ENCODE results near the gene ARFRP1.

Gene ARFRP1

DNA sequence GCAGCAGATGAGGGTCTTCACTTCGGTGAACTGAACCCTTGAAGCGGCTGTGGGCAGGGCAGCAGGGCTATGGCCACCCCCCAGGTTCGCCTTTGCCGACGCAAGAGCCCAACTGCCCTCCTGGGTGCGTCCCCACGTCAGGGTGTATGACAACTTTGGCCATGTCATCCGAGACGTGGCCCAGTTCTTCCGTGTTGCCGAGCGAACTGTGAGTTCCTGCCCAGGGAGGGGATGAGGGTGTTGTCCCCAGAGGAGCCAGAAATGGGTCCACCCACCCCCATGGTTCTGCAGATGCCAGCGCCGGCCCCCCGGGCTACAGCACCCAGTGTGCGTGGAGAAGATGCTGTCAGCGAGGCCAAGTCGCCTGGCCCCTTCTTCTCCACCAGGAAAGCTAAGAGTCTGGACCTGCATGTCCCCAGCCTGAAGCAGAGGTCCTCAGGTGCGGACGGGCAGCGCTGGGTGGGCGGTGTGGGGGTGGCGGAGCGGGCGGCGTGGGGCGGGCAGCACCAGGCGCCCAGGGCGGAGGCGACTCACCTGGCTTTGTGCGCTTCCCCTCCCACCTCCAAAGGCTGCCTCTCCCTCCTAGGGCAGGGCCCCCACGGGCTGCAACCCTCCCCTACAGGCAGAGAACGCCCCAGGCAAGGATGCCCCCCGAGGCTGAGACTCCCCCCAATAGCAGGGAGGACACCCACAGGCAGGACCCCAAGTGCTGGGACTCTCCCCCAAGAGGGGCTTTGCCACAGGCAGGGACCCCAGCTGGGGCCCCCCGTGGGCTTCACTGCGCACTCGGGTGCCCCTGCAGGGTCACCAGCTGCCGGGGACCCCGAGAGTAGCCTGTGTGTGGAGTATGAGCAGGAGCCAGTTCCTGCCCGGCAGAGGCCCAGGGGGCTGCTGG is 17.5 kb downstream of the ARFRP1 start:
- DNase-seq, result no peak

DNA sequence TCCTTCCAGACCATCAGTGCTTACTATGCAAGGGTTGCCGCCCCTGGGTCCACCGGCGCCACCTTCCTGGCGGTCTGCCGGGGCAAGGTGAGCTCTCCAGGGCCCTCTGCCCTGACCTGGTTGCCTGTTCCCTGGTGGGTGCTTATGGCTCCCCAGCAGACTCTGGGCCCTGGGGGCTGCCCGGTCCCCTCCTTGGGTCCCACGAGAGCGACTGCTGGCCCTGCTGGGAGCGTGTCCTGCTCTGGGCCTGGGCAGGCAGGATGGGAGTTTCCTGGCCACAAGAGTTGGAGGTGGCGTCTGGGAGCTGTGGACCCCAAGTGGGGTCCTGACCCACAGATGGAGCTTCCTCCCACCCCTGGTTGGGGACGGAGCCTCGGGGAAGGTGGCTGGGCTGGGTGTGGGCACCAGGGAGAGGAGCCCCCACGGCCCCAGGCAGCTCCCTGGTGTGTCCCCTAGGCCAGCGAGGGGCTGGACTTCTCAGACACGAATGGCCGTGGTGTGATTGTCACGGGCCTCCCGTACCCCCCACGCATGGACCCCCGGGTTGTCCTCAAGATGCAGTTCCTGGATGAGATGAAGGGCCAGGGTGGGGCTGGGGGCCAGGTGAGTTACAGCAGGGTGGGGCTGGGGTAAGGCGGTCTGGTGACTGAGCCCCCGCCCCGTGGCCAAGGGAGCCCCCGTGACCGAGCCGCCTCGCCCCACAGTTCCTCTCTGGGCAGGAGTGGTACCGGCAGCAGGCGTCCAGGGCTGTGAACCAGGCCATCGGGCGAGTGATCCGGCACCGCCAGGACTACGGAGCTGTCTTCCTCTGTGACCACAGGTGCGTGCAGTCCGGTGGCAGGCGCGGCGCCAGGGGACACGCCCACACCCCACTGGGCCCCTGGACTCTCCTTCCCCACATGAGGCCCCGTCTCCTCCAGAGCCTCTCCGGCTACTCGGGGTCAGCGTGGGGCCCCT is 18.5 kb downstream of the ARFRP1 start:
- no peak for DNase-seq

DNA sequence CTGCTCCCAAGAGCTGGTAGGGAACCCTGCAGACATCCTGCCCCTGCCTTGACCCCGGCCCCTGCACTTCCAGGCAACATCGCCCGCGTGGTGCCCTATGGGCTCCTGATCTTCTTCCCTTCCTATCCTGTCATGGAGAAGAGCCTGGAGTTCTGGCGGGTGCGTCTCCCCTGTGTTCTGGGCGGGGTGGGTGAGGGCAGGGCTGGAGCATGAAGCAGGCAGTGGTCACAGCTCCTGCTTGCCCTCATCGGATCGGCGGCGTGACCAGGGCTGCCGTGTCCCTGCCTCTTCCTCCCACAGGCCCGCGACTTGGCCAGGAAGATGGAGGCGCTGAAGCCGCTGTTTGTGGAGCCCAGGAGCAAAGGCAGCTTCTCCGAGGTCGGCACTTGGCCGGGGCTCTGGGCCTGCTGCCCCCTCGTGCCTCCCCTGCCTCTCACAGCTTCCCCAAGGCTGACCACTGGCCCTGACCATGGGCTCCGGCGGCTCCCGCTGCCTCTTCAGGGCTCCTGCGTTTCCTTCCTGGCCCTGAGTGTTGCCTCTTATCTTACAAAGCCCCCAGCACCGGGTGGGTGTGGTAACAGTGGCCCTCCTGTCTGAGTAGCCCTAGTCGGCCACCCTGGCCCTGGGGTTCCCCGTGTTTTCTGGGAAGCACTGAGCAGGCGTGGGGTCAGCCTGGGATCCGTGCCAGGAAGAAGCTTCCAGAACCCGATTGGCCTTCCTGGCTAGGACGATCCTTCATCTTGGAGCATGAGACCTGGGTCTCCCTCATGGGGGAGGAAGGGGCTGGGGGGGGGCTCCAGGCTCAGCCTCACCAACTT is 19.3 kb downstream of the ARFRP1 start:
- DNase-seq, result no peak

- DNase-seq, result no peak
These were observed 20.2 kb downstream of the ARFRP1 start for GRCh38 chr20:63687419-63688178.

DNA sequence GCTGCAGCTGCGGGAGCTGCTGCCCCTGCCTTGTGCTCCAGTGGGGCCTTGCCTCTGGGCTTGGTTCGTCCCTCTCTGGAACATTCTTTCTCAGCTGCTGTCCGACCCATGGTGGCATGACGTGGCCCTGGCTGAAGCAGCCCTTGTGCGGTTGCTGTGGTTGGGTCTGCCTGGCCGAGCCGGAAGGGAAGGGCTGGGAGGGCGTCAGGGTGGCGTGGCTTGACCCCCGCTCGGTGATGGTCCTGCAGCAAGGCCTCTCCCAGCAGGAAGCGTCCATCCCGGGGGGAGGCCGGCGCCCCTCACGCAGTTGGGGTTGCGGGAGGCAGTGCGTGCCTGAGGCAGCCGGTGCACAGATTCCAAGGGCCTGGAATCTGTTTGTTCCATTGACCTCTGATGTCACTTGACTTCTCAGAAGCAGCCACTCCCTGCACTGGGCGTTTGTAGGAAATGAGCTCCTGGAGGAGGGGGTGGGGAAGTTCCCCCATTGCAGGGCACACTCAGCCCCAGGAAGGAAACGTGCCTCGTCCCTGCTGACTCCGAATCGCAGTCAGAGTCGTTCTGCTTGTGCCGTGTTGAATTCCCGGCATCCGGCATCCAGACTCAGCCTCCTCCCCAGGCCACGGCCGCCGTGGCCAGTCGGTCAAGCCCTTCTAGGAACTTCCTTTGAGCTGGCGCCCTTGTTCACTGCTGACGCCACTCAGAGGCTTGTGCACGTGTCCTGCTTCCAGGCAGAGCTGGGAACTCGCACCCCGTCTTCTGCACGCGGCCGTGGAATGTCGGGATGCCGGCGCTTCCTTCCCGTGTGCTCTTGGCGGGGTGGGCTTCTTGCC is 21.1 kb downstream of the ARFRP1 start:
- DNase-seq, result no peak

DNA sequence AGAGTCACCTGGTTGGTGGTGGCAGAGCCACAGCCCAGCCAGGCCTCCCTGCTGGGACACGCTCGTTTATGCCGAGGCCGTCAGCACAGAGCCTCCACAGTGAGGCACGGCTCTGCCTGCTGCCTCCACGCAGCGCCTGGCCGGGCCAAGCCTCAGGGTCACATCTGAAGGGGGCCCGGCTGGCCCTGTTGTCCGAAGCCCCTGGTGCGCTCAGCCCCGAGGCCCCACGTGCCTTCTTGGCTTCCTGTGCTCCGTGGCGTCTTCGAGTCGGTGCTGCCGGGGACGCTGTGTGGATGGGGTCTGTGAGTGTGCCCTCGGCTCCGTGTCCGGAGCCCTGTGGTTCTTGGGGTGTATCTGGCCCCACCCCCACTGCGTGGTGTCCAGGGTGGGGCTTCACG is 21.7 kb downstream of the ARFRP1 start:
- DNase-seq, result no peak

DNA sequence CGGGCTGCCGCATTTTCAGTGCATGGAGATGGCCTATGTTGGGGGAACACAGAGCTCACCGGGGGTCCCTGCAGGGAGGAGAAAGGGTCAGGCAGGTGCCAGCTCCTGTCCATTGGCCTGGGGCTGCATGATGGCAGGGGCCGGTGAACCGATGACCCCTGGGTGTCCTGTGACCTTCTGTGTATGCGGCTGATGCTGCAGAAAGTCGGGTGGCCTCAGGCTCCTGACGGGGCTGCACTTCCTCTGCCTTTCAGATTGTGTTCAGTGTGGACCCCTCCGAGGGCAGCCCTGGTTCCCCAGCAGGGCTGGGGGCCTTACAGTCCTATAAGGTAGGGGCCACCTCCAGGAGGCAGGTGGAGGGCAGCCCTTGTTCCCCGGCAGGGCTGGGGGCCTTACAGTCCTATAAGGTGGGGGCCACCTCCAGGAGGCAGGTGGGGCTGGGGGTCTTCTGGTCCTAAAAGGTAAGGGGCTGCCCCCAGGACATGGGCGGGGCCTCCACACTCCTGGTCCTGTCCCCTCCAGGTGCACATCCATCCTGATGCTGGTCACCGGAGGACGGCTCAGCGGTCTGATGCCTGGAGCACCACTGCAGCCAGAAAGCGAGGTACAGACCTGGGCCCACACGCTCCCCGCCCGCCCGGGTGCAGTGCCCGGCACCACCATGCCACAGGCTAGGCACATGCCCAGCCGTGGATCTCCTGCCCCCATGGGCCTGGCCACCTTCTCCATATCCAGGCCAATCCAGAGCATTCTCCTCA is 22.3 kb downstream of the ARFRP1 start:
- no peak for DNase-seq

DNA sequence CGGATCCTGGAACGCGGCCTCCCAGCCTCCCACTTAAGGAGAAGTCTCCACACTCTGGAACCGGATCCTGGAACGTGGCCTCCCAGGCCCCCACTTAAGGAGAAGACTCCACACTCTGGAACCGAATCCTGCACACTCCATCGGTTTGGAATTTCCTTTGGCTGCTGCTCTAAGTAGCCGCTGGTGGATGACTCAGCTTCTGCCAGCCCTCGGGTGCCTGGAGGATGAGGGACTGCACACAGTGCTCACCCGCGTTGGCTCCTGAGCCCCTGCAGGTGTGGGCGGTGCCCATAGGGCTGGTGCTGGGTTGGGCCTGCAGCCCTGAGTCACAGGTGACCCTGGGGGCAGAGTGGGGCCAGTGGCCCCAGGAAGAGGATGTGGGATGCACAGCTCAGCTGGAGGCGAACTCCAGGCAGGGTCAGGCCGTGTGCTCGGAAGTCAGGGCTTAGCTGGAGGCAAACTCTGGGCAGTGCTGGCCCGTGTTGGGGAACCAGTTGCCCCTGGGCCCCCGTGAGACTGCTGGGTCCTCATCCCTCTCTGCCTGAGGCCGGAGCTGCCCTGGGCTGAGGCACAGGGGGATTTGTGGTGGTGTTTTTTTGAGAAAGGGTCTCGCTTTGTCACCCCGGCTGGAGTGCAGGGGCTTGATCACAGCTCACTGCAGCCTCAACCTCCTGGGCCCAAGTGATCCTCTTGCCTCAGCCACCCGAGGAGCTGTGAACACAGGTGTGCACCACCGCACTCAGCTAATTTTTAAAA is 25.2 kb downstream of the ARFRP1 start:
- peak; percentile 81 for DNase-seq

DNA sequence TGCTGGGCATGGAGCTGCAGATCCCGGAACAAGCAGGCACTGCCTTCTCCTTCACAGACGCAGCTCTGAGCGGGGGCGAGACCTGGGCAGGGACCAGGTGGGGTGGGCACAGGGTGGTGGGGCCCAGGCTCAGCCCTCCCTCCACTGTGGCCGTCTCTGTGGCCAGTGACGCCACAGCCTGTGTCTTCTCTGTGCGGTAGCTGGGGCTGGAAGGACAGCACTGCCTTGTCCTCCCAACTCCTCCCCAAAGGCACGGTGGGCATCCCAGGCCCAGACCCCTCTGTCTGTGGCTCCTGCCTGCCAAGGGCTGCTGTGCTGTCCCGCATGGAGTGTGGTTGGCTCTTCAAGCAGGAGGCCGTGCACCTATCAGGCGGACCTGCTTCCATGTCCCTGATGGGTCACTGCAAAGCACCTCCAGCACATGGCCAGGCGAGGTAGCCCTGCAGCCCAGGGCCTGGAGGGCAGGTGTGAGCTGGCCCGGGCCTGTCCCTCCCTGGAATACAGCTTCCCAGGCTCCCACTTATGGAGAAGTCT is 26.1 kb downstream of the ARFRP1 start:
- no peak for DNase-seq

- no peak for DNase-seq
These were observed 26.7 kb downstream of the ARFRP1 start for GRCh38 chr20:63680857-63681608.

GRCh38 chr20:63680427-63680826 is 27.3 kb downstream of the ARFRP1 start:
- no peak for DNase-seq

GRCh38 chr20:63679799-63680305 is 27.9 kb downstream of the ARFRP1 start:
- DNase-seq, result no peak

DNA sequence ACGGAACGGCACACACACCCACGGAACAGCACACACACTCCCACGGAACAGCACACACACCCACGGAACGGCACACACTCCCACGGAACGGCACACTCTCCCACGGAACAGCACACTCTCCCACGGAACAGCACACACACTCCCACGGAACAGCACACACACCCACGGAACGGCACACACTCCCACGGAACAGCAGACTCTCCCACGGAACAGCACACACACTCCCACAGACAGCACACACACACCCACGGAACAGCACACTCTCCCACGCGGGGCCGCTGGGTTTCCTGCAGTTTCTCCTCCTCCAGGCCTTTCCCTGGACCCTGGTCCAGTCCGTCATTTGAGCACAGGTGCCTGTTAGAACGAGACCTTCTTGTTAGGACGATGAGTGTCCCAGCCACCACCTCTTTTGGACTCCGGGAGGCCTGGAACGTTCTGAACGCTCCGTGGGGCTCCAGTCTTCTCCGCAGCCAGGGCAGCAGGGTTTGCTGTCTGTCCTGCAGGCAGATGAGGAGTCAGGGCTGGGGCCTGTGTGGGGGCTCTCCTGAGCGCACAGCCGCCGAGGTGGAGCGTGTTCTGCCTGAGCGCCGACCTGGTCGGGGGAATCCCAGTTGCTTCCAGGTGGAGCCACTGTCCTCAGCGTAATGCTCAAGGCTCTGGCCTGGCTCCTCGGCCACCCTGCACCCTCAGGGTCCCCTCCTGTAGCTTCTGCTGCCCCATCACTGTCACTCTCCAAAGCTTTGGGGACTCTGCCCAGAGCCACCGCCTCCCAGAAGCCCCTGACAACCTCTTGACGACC is 28.9 kb downstream of the ARFRP1 start:
- DNase-seq, result no peak

- no peak for DNase-seq
These were observed 29.7 kb downstream of the ARFRP1 start for GRCh38 chr20:63678071-63678470.

- DNase-seq, result no peak
These were observed 32.0 kb downstream of the ARFRP1 start for GRCh38 chr20:63675681-63676368.

GRCh38 chr20:63673951-63674350 is 33.8 kb downstream of the ARFRP1 start:
- DNase-seq, result no peak

DNA sequence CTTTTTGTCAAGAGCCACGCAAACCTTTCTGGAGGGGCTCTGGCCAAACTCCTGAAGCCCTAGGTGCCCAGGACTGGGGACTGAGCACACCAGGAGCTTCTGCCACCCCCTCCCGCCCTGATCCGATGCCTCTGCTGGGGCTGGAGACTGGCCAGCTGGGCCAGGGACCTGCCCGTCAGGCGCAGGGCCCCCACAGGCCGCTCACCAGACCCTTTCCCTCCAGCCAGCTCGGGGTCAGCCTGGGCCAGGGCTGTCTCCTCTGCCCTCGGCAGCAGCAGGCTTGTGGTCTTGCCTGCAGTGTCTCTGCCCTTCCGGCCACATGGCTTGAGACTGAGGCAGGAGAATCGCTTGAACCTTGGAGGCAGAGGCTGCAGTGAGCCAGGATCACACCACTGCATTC is 35.1 kb downstream of the ARFRP1 start:
- no peak for DNase-seq
